Measurements from ENCODE around the gene PTH2.
"Not testable (repeated sequence)": the region's sequence is repeated elsewhere in the genome, so short reads cannot be mapped to it uniquely, and the experiment has no call there.

PTH2 gene

GRCh38 chr19:49423071-49423984 lies at the start of gene PTH2:
Gene PTH2, minus strand, starts transcription at chr19:49423441. Its CDS starts 102 bp downstream, at chr19:49423339.
- DNase-seq (ENCODE audit: low spot score): no peak

GRCh38 chr19:49472936-49473335 lies 49.7 kb upstream of the PTH2 start:
- no peak for DNase-seq (ENCODE audit: low spot score)

GRCh38 chr19:49470615-49470978 lies 47.4 kb upstream of the PTH2 start:
- no peak for DNase-seq (ENCODE audit: low spot score)

- no peak for DNase-seq (ENCODE audit: low spot score)
Measured at GRCh38 chr19:49469828-49470614, 46.8 kb upstream of the PTH2 start.

GRCh38 chr19:49468746-49469447 lies 45.7 kb upstream of the PTH2 start:
- peak; percentile 53 for DNase-seq (ENCODE audit: low spot score)

GRCh38 chr19:49468199-49468598 lies 45.0 kb upstream of the PTH2 start:
- no peak for DNase-seq (ENCODE audit: low spot score)

- DNase-seq (ENCODE audit: low spot score): no peak
Measured at GRCh38 chr19:49465371-49465770, 42.1 kb upstream of the PTH2 start.

GRCh38 chr19:49463960-49464740 lies 40.9 kb upstream of the PTH2 start:
- DNase-seq (ENCODE audit: low spot score): no peak

GRCh38 chr19:49462492-49462891 lies 39.3 kb upstream of the PTH2 start:
- no peak for DNase-seq (ENCODE audit: low spot score)

GRCh38 chr19:49461656-49462055 lies 38.4 kb upstream of the PTH2 start:
- no peak for DNase-seq (ENCODE audit: low spot score)

- not testable (repeated sequence) for DNase-seq (ENCODE audit: low spot score)
Measured at GRCh38 chr19:49461130-49461529, 37.9 kb upstream of the PTH2 start.

GRCh38 chr19:49459388-49459787 lies 36.1 kb upstream of the PTH2 start:
- DNase-seq (ENCODE audit: low spot score): no peak

GRCh38 chr19:49458567-49458903 lies 35.3 kb upstream of the PTH2 start:
- no peak for DNase-seq (ENCODE audit: low spot score)

- DNase-seq (ENCODE audit: low spot score): no peak
Measured at GRCh38 chr19:49456326-49456725, 33.1 kb upstream of the PTH2 start.

GRCh38 chr19:49455773-49456172 lies 32.5 kb upstream of the PTH2 start:
- no peak for DNase-seq (ENCODE audit: low spot score)

GRCh38 chr19:49453757-49454240 lies 30.6 kb upstream of the PTH2 start:
- no peak for DNase-seq (ENCODE audit: low spot score)

- peak; percentile 99 for DNase-seq (ENCODE audit: low spot score)
Measured at GRCh38 chr19:49453013-49453756, 29.9 kb upstream of the PTH2 start, which contains the start of gene ALDH16A1. Gene ALDH16A1, plus strand, starts transcription at chr19:49453225. Its CDS starts 107 bp downstream, at chr19:49453332.

GRCh38 chr19:49451430-49452181 lies 28.4 kb upstream of the PTH2 start, which contains the start of gene PIH1D1:
Gene PIH1D1, minus strand, starts transcription at chr19:49451814. Its CDS starts 240 bp downstream, at chr19:49451574.
- DNase-seq (ENCODE audit: low spot score): peak; percentile 100

- DNase-seq (ENCODE audit: low spot score): no peak
Measured at GRCh38 chr19:49450405-49450804, 27.2 kb upstream of the PTH2 start.

- no peak for DNase-seq (ENCODE audit: low spot score)
Measured at GRCh38 chr19:49448432-49448786, 25.2 kb upstream of the PTH2 start.
